Measurements from ENCODE around the gene AZU1. TPM values are rescaled to one million over a fixed set of nuclear protein-coding genes. Genes with fewer than 3 reads are reported as not detected.

AZU1 gene
- total RNA-seq, result not detected

- ATAC-seq, result peak; percentile 75
These were observed at the start of gene AZU1 for GRCh38 chr19:827710-828321. TSS of gene AZU1 (plus strand) at chr19:827837. CDS start at chr19:827847, 10 bp downstream.

- peak; percentile 91 for ATAC-seq
These were observed 48.6 kb upstream of the AZU1 start for GRCh38 chr19:778910-779653.

GRCh38 chr19:780935-781334 is 46.7 kb upstream of the AZU1 start:
- no peak for ATAC-seq

GRCh38 chr19:781800-782184 is 45.8 kb upstream of the AZU1 start:
- ATAC-seq, result no peak

GRCh38 chr19:782185-782877 is 45.3 kb upstream of the AZU1 start:
- ATAC-seq, result no peak

- ATAC-seq, result no peak
These were observed 44.6 kb upstream of the AZU1 start for GRCh38 chr19:782878-783668.

- no peak for ATAC-seq
These were observed 43.1 kb upstream of the AZU1 start for GRCh38 chr19:784541-784940.

- ATAC-seq, result no peak
These were observed 40.1 kb upstream of the AZU1 start for GRCh38 chr19:787536-787935.

- ATAC-seq, result peak; percentile 11
These were observed 39.0 kb upstream of the AZU1 start for GRCh38 chr19:788686-788982.

GRCh38 chr19:788983-789700 is 38.5 kb upstream of the AZU1 start:
- peak; percentile 16 for ATAC-seq

GRCh38 chr19:789701-790060 is 38.0 kb upstream of the AZU1 start:
- ATAC-seq, result no peak

GRCh38 chr19:791007-791566 is 36.5 kb upstream of the AZU1 start:
- ATAC-seq, result no peak

GRCh38 chr19:791567-792305 is 35.9 kb upstream of the AZU1 start:
- no peak for ATAC-seq

- no peak for ATAC-seq
These were observed 35.2 kb upstream of the AZU1 start for GRCh38 chr19:792306-792885.

GRCh38 chr19:793806-794205 is 33.8 kb upstream of the AZU1 start:
- ATAC-seq, result no peak

GRCh38 chr19:795073-795611 is 32.5 kb upstream of the AZU1 start:
- ATAC-seq, result no peak

- no peak for ATAC-seq
These were observed 31.7 kb upstream of the AZU1 start for GRCh38 chr19:795691-796581.

- ATAC-seq, result peak; percentile 88
These were observed 30.7 kb upstream of the AZU1 start, which contains the start of gene PTBP1 for GRCh38 chr19:796692-797527. TSS of gene PTBP1 (plus strand) at chr19:797452. CDS start at chr19:797498, 46 bp downstream.

Data from esophagus mucosa (tissue), 1 donor.